Smooth muscle cell of the brain vasculature (primary cell): ENCODE data around the gene WNT3.

Experiments
- DNase-seq: peaks from one replicate; pipeline ENCODE4 v3.0.0-alpha.2; 2012; ENCODE audit warnings: low read depth, low spot score

Gene WNT3

GRCh38 chr17:46732160-46732559, 86.3 kb downstream of the WNT3 start:
- no peak for DNase-seq

DNA sequence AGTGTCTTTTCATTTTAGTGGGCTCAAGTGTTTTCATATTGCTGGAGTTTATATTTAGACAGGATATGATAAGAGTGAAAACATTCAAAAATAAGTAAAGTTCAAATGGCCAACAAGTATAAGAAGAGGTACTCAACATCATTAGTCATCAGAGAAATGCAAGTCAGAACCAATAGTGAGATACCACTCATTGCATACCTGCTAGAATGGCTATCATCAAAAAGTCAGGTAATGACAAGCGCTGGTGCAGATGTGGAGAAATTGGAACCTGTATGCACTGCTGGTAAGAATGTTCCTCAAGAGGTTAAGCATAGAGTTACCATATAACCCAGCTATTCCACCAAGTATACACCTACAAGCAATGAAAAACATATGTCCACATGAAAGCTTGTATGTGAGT, 87.8 kb downstream of the WNT3 start:
- DNase-seq, result no peak

DNA sequence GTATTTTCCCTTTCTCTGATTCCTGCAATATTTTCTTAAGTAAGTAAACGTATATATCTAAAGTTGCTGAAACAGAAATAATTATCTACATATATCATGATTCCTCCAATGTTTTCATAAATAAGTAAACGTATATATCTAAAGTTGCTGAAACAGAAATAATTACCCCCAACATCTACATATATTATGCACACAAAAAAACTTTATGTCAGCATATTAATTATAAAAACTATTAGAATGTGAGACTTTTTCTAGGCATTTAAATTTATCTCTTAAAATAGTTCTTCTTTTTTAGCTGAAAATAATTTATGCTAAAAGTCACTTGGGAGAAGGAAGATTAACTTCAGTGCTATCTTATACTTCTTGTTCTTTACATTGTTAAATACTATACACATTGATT, 88.5 kb downstream of the WNT3 start:
- no peak for DNase-seq

- no peak for DNase-seq
Observed at GRCh38 chr17:46727572-46728348, 90.7 kb downstream of the WNT3 start.

- no peak for DNase-seq
Observed at GRCh38 chr17:46726206-46726605, 92.3 kb downstream of the WNT3 start.

- DNase-seq, result no peak
Observed at GRCh38 chr17:46722662-46723285, 95.7 kb downstream of the WNT3 start.

- no peak for DNase-seq
Observed at GRCh38 chr17:46720408-46720807, 98.1 kb downstream of the WNT3 start.

DNA sequence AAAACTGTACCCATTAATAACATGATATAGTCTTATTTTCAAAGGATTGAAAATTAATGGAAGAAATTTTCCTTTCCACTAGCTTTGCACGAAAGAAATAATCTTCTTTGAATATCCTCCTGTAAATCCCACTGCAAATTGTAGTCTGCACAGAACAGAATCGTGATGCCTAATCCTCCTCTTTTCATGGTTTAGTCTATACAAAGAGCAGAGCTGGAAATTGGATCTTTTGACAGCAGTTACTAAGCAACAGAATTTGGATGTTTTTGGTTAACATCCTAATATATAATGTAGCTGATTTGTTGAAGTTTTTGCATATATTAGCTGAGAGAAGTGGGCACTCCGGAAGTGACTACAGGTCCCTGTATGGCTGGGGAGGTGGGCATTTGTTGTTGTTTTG, 98.6 kb downstream of the WNT3 start:
- no peak for DNase-seq

- DNase-seq, result no peak
Observed at GRCh38 chr17:46717999-46718398, 100.5 kb downstream of the WNT3 start.
